Omental fat pad (tissue), 4 donors: Measurements from ENCODE around the gene HSPB9. TPM values are rescaled to one million over a fixed set of nuclear protein-coding genes. Genes with fewer than 3 reads are reported as not detected.

Experiments used
- ATAC-seq: fragments of 150-250 bp; one replicate; pipeline ENCODE4 v1.9.1; 2016; ENCODE audit warnings: mild to moderate bottlenecking, moderate library complexity; ENCODE audit not compliant: low FRiP score
- DNase-seq: peaks from one replicate; pipeline ENCODE4 v3.0.0-alpha.2; 2019; ENCODE audit warnings: low spot score
- CTCF ChIP-seq, 3 donors: fragments of 450-650 bp; IDR thresholded peaks; one replicate each; pipeline ENCODE4 v1.5.1; 2016 to 2017; ENCODE audit warnings: antibody characterized with exemption in 3 of 3, mild to moderate bottlenecking in 3 of 3, moderate library complexity in 2 of 3
- total RNA-seq, 4 donors: library from RNA; depleted of rRNA; stranded (reverse); fragments of >200 nt; gene quantifications; one replicate each; pipeline ENCODE4 v1.1.0, GENCODE V29; 2016

HSPB9 gene
- total RNA-seq, 4 donors from 2014 or later = 0.25 TPM; not detected in 3

- DNase-seq (peak; percentile 78), ATAC-seq (no peak)
- peak in 2 of 3 donors; percentile 53 to 56 for TF ChIP-seq CTCF (IDR thresholded peaks at IDR 0.05)
These were observed 5.8 kb upstream of the HSPB9 start for GRCh38 chr17:42116705-42117396.

- ATAC-seq (no peak), DNase-seq (no peak)
- no peak for TF ChIP-seq CTCF (IDR thresholded peaks at IDR 0.05)
These were observed 5.0 kb upstream of the HSPB9 start for GRCh38 chr17:42117397-42118125.

GRCh38 chr17:42118126-42118510, 4.5 kb upstream of the HSPB9 start:
- no peak for TF ChIP-seq CTCF (IDR thresholded peaks at IDR 0.05)
- DNase-seq (no peak), ATAC-seq (no peak)

- no peak for DNase-seq
- no peak for ATAC-seq
- no peak for TF ChIP-seq CTCF (IDR thresholded peaks at IDR 0.05)
These were observed 4.1 kb upstream of the HSPB9 start for GRCh38 chr17:42118545-42118944.

GRCh38 chr17:42119301-42119700, 3.3 kb upstream of the HSPB9 start:
- DNase-seq = no peak
- TF ChIP-seq CTCF (IDR thresholded peaks at IDR 0.05) = no peak
- ATAC-seq = no peak

GRCh38 chr17:42120161-42120769, 2.3 kb upstream of the HSPB9 start:
- DNase-seq (no peak), ATAC-seq (no peak)
- no peak for TF ChIP-seq CTCF (IDR thresholded peaks at IDR 0.05)
